ENCODE results near the gene ST6GALNAC3. TPM values are rescaled to one million over a fixed set of nuclear protein-coding genes. Genes with fewer than 3 reads are reported as not detected.

Gene ST6GALNAC3
- total RNA-seq, 4 donors from 2014 or later = 1.00 to 5.7 (median 1.9) TPM; not detected in 1

DNA sequence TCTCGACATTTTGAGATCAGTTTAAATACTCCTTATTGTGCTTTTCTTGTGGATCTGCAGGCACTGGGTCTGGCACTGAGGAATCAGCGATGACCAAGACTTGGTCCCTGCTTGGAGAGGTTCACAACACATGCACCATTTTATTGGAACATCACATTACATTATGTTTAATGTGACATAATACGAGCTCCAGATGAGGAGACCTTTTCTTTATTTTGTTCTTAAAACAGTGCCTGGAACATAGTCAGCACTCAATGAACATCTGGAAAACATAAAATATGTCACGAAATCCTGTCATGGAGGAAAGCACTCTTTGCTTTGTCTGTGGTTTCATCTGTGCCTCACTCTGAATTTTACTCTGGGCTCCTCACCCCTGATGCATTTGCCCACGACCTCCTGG lies 110.7 kb downstream of the ST6GALNAC3 start:
- DNase-seq = no peak
- intact Hi-C loops (cut with DNase I; ENCODE audit: low total_unique reads) (no loop called here), in situ Hi-C loops (cut with MboI; ENCODE audit: low pct_ligation_motif_present in 1 of 4, low pct_unique_long_range_greater_than_20kb in 1 of 4, low sequenced_read_pairs in 3 of 4) (no loop called here)
- no peak for TF ChIP-seq POLR2AphosphoS5 (IDR thresholded peaks at IDR 0.05)
- TF ChIP-seq POLR2A (IDR thresholded peaks at IDR 0.05) = no peak
- TF ChIP-seq, protein P1, sequence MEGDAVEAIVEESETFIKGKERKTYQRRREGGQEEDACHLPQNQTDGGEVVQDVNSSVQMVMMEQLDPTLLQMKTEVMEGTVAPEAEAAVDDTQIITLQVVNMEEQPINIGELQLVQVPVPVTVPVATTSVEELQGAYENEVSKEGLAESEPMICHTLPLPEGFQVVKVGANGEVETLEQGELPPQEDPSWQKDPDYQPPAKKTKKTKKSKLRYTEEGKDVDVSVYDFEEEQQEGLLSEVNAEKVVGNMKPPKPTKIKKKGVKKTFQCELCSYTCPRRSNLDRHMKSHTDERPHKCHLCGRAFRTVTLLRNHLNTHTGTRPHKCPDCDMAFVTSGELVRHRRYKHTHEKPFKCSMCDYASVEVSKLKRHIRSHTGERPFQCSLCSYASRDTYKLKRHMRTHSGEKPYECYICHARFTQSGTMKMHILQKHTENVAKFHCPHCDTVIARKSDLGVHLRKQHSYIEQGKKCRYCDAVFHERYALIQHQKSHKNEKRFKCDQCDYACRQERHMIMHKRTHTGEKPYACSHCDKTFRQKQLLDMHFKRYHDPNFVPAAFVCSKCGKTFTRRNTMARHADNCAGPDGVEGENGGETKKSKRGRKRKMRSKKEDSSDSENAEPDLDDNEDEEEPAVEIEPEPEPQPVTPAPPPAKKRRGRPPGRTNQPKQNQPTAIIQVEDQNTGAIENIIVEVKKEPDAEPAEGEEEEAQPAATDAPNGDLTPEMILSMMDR (IDR thresholded peaks at IDR 0.05) = no peak
- TF ChIP-seq EP300 (IDR thresholded peaks at IDR 0.05; ENCODE audit: low read depth) = no peak
- Histone ChIP-seq H3K4me3 (no peak overlapping the region), H3K4me1 (no peaks in the 10 kb centered on the region), H3K27ac (no peak overlapping the region), H3K27me3 (no peaks in the 10 kb centered on the region), H3K9me3 (no peaks in the 10 kb centered on the region), H3K36me3 (no peaks in the 10 kb centered on the region)
- 63 to 76% methylated on average over 3 to 5 of the region's 5 CpGs for WGBS, 2 donors (ENCODE audit: low coverage in 1 of 2)

DNA sequence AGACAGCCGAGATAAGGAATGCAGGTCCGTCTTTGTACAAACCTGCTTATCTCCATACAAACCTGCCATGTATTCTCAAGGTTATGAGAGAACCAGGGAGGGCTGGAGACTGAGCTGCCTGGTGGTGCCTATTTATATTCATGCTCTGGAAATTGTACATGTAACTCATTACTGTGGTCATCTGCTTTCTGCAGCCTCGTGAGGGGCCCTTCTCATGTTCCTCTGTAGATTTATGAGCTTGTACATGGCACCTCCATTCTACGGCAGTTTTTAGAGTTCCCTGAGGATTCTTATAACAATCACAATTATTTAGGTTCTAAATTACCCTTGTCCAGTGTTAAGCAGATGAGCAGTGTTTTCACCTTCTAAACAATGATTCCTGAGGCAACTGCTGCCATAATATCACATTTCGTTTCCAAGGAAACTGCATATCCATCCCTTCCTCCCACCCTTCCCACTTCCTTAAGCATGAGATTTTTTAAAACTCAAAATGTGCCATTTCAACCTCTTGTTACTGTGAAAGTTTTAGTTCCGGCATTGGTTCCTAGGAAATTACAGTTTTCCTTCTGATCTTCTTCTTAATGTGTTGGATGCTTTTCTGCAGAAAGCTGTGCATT lies 112.1 kb downstream of the ST6GALNAC3 start:
- Histone ChIP-seq H3K27me3 (no peaks in the 10 kb centered on the region), H3K27ac (no peak overlapping the region), H3K36me3 (no peaks in the 10 kb centered on the region), H3K4me3 (no peak overlapping the region), H3K4me1 (no peaks in the 10 kb centered on the region), H3K9me3 (no peaks in the 10 kb centered on the region)
- 84 to 85% methylated on average over 4 to 6 of the region's 6 CpGs for WGBS, 2 donors (ENCODE audit: low coverage in 1 of 2)
- intact Hi-C loops (cut with DNase I; ENCODE audit: low total_unique reads) (no loop called here), in situ Hi-C loops (cut with MboI; ENCODE audit: low pct_ligation_motif_present in 1 of 4, low pct_unique_long_range_greater_than_20kb in 1 of 4, low sequenced_read_pairs in 3 of 4) (no loop called here)
- DNase-seq = no peak
- TF ChIP-seq, protein P1 (IDR thresholded peaks at IDR 0.05) = no peak
- TF ChIP-seq POLR2AphosphoS5 (IDR thresholded peaks at IDR 0.05) (no peak), EP300 (IDR thresholded peaks at IDR 0.05; ENCODE audit: low read depth) (no peak), POLR2A (IDR thresholded peaks at IDR 0.05) (no peak)

DNA sequence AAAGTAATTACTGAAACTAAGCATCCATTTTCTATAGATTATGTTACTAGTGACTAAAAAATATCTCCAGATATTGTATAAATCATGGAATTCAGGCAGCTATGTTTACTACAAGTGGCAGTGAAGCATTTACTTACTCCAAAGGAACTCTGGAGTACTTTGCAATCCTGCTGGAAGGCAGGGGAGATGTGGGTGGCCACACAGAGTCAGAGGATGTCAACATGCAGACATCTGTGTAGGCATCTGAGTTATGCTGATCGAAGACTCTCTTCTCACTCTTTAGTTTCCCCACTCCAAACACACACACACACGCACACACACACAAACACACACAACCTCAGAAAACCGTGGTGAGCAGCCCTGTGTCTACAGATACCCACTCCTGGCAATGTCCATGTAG lies 112.9 kb downstream of the ST6GALNAC3 start:
- WGBS, 2 donors (ENCODE audit: low coverage in 1 of 2) = 81 to 94% methylated on average over 3 of the region's 3 CpGs
- in situ Hi-C loops (cut with MboI; ENCODE audit: low pct_ligation_motif_present in 1 of 4, low pct_unique_long_range_greater_than_20kb in 1 of 4, low sequenced_read_pairs in 3 of 4) (no loop called here), intact Hi-C loops (cut with DNase I; ENCODE audit: low total_unique reads) (no loop called here)
- Histone ChIP-seq H3K27me3 (no peaks in the 10 kb centered on the region), H3K27ac (no peak overlapping the region), H3K36me3 (no peaks in the 10 kb centered on the region), H3K4me1 (no peaks in the 10 kb centered on the region), H3K9me3 (no peaks in the 10 kb centered on the region), H3K4me3 (no peak overlapping the region)
- TF ChIP-seq, protein P1 (IDR thresholded peaks at IDR 0.05) = no peak
- TF ChIP-seq POLR2AphosphoS5 (IDR thresholded peaks at IDR 0.05) (no peak), EP300 (IDR thresholded peaks at IDR 0.05; ENCODE audit: low read depth) (no peak), POLR2A (IDR thresholded peaks at IDR 0.05) (no peak)
- no peak for DNase-seq

DNA sequence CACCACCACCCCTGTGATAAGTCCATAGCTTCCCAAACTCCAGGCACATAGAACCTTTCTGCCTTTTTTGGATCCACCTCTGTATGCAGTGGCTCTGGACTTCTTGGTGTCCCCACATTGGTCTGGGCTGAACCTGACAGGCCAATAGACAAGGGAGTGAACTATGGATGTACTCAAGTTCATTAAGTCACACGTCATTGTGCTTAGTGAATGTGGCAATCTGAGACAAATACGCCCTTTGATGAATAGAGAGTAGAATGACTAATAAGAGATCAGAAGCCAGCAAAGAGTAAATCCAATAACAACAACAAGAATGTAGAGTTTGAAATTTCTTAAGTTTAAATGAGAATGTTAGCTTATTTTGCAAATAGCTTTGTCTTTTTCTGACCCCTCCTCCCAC lies 114.8 kb downstream of the ST6GALNAC3 start:
- H3K4me1 ChIP-seq = no peaks in the 10 kb centered on the region
- no peak overlapping the region for H3K4me3 ChIP-seq
- WGBS, 2 donors (ENCODE audit: low coverage in 1 of 2) = 39 to 86% methylated on average over 2 of the region's 2 CpGs
- no peaks in the 10 kb centered on the region for H3K27me3 ChIP-seq
- in situ Hi-C loops (cut with MboI; ENCODE audit: low pct_ligation_motif_present in 1 of 4, low pct_unique_long_range_greater_than_20kb in 1 of 4, low sequenced_read_pairs in 3 of 4) = no loop called here
- no peak overlapping the region for H3K27ac ChIP-seq
- DNase-seq = no peak
- H3K9me3 ChIP-seq = no peaks in the 10 kb centered on the region
- intact Hi-C loops (cut with DNase I; ENCODE audit: low total_unique reads) = no loop called here
- H3K36me3 ChIP-seq = no peaks in the 10 kb centered on the region
- TF ChIP-seq, protein P1 (IDR thresholded peaks at IDR 0.05) = no peak
- TF ChIP-seq POLR2A (IDR thresholded peaks at IDR 0.05) (no peak), EP300 (IDR thresholded peaks at IDR 0.05; ENCODE audit: low read depth) (no peak), POLR2AphosphoS5 (IDR thresholded peaks at IDR 0.05) (no peak)
